Measurements from ENCODE around the gene ITK. TPM values are rescaled to one million over a fixed set of nuclear protein-coding genes. Genes with fewer than 3 reads are reported as not detected.
A peak's percentile ranks its signal among the peaks of the same experiment; 100 is the strongest.

The ITK gene
- total and polyA plus RNA-seq, 12 donors: 0.09 to 4.7 (median 0.68) TPM; not detected in 1

DNA sequence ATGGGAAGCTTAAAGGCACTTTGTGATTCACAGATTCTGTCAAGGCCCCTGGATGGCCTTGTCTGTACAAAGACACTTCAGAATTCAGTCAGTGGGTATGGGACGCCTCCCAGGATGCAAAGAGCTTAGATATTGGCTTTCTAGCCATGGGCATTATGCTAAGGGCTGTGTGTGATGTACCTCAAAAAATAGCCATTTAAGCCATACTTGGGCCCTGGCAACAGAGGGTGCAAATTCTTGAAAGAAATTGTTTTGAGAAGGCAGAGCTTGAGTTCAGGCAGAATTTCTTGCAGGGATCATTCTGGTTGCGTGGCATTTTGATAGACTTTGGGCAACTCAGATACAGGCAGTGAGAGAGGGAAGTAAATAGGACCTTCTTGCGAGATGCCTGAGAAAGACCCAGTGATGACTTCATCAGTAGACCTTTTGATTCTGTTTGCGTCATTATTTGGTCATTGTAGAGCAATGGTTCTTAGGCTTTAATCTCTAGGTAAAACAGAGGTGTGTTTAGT, 89.2 kb downstream of the ITK start:
- H3K4me1 ChIP-seq: peaks cover 0 to 82% (median 27%) of the 10 kb centered on the region in 9 donors
- no peak for ATAC-seq
- TF ChIP-seq, protein P1, sequence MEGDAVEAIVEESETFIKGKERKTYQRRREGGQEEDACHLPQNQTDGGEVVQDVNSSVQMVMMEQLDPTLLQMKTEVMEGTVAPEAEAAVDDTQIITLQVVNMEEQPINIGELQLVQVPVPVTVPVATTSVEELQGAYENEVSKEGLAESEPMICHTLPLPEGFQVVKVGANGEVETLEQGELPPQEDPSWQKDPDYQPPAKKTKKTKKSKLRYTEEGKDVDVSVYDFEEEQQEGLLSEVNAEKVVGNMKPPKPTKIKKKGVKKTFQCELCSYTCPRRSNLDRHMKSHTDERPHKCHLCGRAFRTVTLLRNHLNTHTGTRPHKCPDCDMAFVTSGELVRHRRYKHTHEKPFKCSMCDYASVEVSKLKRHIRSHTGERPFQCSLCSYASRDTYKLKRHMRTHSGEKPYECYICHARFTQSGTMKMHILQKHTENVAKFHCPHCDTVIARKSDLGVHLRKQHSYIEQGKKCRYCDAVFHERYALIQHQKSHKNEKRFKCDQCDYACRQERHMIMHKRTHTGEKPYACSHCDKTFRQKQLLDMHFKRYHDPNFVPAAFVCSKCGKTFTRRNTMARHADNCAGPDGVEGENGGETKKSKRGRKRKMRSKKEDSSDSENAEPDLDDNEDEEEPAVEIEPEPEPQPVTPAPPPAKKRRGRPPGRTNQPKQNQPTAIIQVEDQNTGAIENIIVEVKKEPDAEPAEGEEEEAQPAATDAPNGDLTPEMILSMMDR (IDR thresholded peaks at IDR 0.05): no peak

DNA sequence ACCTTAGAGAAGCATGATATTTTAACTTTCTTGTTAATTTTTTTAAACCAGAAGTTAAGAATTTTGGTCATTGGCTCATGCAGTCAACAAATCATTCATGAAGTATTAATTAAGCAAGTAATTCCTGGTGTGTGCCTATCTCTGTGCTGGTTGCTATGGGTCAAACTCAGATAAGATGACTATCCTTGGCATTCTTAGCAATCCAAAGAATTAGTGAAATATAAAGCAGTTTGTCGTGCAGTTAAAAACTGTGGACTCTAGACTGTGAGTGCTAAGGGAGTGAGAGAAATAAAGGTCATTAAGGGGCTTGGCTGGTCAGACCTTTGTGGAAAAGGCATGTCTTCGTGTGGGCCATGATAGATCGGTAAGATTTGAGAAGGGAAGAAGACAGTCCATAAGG, 90.1 kb downstream of the ITK start:
- intact Hi-C loops (cut with DNase I): no loop called here
- Histone ChIP-seq H3K36me3 (no peaks in the 10 kb centered on the region), H3K4me1 (peaks cover 0 to 74% (median 23%) of the 10 kb centered on the region in 9 donors), H3K27ac (peak overlapping the region in 3 of 10 donors; percentile 28 to 90 (median 51)), H3K9me3 (no peaks in the 10 kb centered on the region), H3K4me3 (no peak overlapping the region), H3K27me3 (peaks cover 0 to 6% (median 0%) of the 10 kb centered on the region in 7 donors)
- DNase-seq: no peak
- TF ChIP-seq, protein P1 (IDR thresholded peaks at IDR 0.05): no peak
- no peak for ATAC-seq
- 57 to 75% methylated on average over 3 of the region's 3 CpGs for WGBS, 2 donors

More for the DNA sequence above, 89.2 kb downstream of the ITK start:
- WGBS, 2 donors: 88 to 91% methylated on average over 4 of the region's 4 CpGs
- H3K27ac ChIP-seq: peak overlapping the region in 5 of 10 donors; percentile 68 to 90 (median 80)
- peaks cover 0 to 6% (median 0%) of the 10 kb centered on the region in 7 donors for H3K27me3 ChIP-seq
- no peak for DNase-seq
- H3K9me3 ChIP-seq: no peaks in the 10 kb centered on the region
- H3K4me3 ChIP-seq: no peak overlapping the region
- no peaks in the 10 kb centered on the region for H3K36me3 ChIP-seq
- intact Hi-C loops (cut with DNase I): loop anchor here in 3 of 10 donors (5.0 kb wide), 2 partner anchors 32 to 42 kb away; no protein-coding TSS in a partner anchor

DNA sequence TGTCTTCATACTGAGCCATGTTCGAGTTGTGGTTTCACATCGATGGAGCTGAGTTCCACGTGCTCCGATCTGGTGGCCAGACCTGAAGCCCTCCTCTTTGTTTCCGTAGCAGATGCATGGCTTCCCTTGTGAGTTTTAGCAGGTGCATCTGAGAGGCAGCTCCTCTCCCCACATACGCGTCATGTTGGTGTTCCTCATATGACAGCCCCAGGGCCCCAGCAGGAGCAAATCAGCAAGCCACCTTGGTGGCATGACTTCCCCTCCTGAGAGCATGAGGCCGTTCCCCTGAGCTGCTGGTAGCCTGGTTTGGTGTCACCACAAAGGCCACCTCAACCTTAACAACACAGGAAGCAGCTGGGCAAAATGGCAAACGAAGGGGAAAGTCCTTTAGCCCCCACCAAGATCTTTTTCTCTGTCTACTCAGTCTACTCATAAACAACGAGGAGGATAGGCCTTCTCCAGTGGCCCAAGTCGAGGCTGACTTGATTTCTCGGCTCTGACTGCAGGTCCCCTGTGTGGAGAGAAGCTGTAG, 91.2 kb downstream of the ITK start:
- no peaks in the 10 kb centered on the region for H3K36me3 ChIP-seq
- TF ChIP-seq, protein P1 (IDR thresholded peaks at IDR 0.05): no peak
- peak overlapping the region in 5 of 10 donors; percentile 1 to 90 (median 25) for H3K27ac ChIP-seq
- DNase-seq (no peak), ATAC-seq (peak in 4 of 8 donors; percentile 15 to 42 (median 34))
- intact Hi-C loops (cut with DNase I): no loop called here
- H3K27me3 ChIP-seq: peaks cover 0 to 6% (median 0%) of the 10 kb centered on the region in 7 donors
- H3K4me1 ChIP-seq: peaks cover 0 to 70% (median 19%) of the 10 kb centered on the region in 9 donors
- WGBS, 2 donors: 83 to 87% methylated on average over 12 of the region's 12 CpGs
- H3K9me3 ChIP-seq: no peaks in the 10 kb centered on the region
- peak overlapping the region in 1 of 10 donors; percentile 16 for H3K4me3 ChIP-seq

- H3K4me3 ChIP-seq: peak overlapping the region in 1 of 10 donors; percentile 16
- WGBS, 2 donors: 57 to 72% methylated on average over 1 of the region's 1 CpG
- intact Hi-C loops (cut with DNase I): no loop called here
- no peaks in the 10 kb centered on the region for H3K36me3 ChIP-seq
- peak in 5 of 8 donors; percentile 16 to 53 (median 30) for ATAC-seq
- no peaks in the 10 kb centered on the region for H3K9me3 ChIP-seq
- no peak for DNase-seq
- peaks cover 0 to 58% (median 19%) of the 10 kb centered on the region in 9 donors for H3K4me1 ChIP-seq
- H3K27ac ChIP-seq: peak overlapping the region in 2 of 10 donors; percentile 51 to 90
- TF ChIP-seq, protein P1 (IDR thresholded peaks at IDR 0.05): no peak
- H3K27me3 ChIP-seq: no peaks in the 10 kb centered on the region
These were observed 92.5 kb downstream of the ITK start for GRCh38 chr5:157273131-157273556.
